B cell (primary cell): ENCODE measurements around the gene B4GALNT4. TPM values are rescaled to one million over a fixed set of nuclear protein-coding genes. Genes with fewer than 3 reads are reported as not detected.

Source experiments
- ATAC-seq: fragments of 200-7000 bp; cut with Tn5 transposase; one replicate; pipeline ENCODE4 v1.10.0; 2021; ENCODE audit warnings: low read depth, mild to moderate bottlenecking, moderate number of reproducible peaks, moderate library complexity
- CTCF ChIA-PET: fragments of 350-600 bp; sonication (Branson Sonifier 250); formaldehyde crosslinking; loops from one replicate; lab custom pipeline; 2021; ENCODE audit warnings: antibody characterized with exemption, inconsistent platforms; lab: Charles Lee
- POLR2A ChIA-PET: fragments of 350-600 bp; sonication (Branson Sonifier 250); formaldehyde crosslinking; loops from one replicate; lab custom pipeline; 2021; ENCODE audit warnings: antibody characterized with exemption; lab: Charles Lee
- DNase-seq: peaks from one replicate; pipeline ENCODE4 v3.0.0; 2013
- H2AFZ ChIP-seq: 2 replicates; pipeline ENCODE4 v1.6.1; 2012; ENCODE audit warnings: mild to moderate bottlenecking, low read depth, low read length; ENCODE audit not compliant: insufficient read depth, poor library complexity, severe bottlenecking
- H3K27ac ChIP-seq, 2 donors: 1 replicate in 1 of 2; 2 replicates in 1 of 2; pipeline ENCODE4 v1.5.1; 2012 to 2013; ENCODE audit warnings: low read length in 2 of 2, mild to moderate bottlenecking in 2 of 2, moderate library complexity in 1 of 2
- H3K27me3 ChIP-seq, 4 experiments: fragments of 200-600 bp in 1 of 4; sonication (generic) in 1 of 4; replicated peaks in 1 of 4; 1 replicate in 2 of 4; 2 replicates in 2 of 4; pipeline versions ENCODE4 v1.6.1 to v1.7.0; 2013 to 2016; ENCODE audit warnings: low read length in 3 of 4, mild to moderate bottlenecking in 2 of 4, mixed read lengths in 1 of 4, moderate library complexity in 1 of 4; ENCODE audit not compliant: insufficient read depth in 4 of 4, control insufficient read depth in 3 of 4; ENCODE audit errors: control extremely low read depth in 1 of 4
- H3K36me3 ChIP-seq, 2 experiments: replicated peaks in 1 of 2; 1 replicate in 1 of 2; 2 replicates in 1 of 2; pipeline versions ENCODE4 v1.6.1 to v1.7.1; 2013; ENCODE audit warnings: low read length in 1 of 2; ENCODE audit not compliant: insufficient read depth in 2 of 2, control insufficient read depth in 1 of 2; ENCODE audit errors: control extremely low read depth in 1 of 2, extremely low read depth in 1 of 2
- H3K4me1 ChIP-seq, 2 donors: fragments of 200-600 bp in 1 of 2; sonication (generic) in 1 of 2; 1 replicate in 1 of 2; 2 replicates in 1 of 2; pipeline versions ENCODE4 v1.5.1 to v1.6.1; 2013 to 2017; ENCODE audit warnings: low read length in 2 of 2; ENCODE audit not compliant: control insufficient read depth in 2 of 2, insufficient read depth in 2 of 2
- H3K4me2 ChIP-seq: replicated peaks from 2 replicates; pipeline ENCODE3; 2012; ENCODE audit warnings: mild to moderate bottlenecking, low read depth, low read length; ENCODE audit not compliant: poor library complexity, severe bottlenecking
- H3K4me3 ChIP-seq, 5 experiments: fragments of 200-600 bp in 1 of 5; sonication (generic) in 1 of 5; 1 replicate in 3 of 5; 2 replicates in 2 of 5; pipeline versions ENCODE4 v1.5.1 to v1.7.0; 2011 to 2016; ENCODE audit warnings: low read length in 4 of 5, mild to moderate bottlenecking in 4 of 5, low read depth in 2 of 5, control low read depth in 1 of 5, moderate library complexity in 1 of 5; ENCODE audit not compliant: insufficient read depth in 1 of 5; ENCODE audit errors: control extremely low read depth in 1 of 5, extremely low read depth in 1 of 5
- H3K79me2 ChIP-seq: fragments of 200-600 bp; sonication (generic); one replicate; pipeline ENCODE4 v1.6.0; 2016; ENCODE audit warnings: low read length; ENCODE audit not compliant: control insufficient read depth, insufficient read depth
- H3K9ac ChIP-seq: fragments of 200-600 bp; sonication (generic); 2 replicates; pipeline ENCODE4 v1.6.1; 2017; ENCODE audit warnings: mild to moderate bottlenecking, low read length, moderate library complexity
- H3K9me3 ChIP-seq, 3 donors: one replicate each; pipeline versions ENCODE4 v1.6.1 to v1.7.1; 2013; ENCODE audit warnings: low read length in 2 of 3; ENCODE audit not compliant: control insufficient read depth in 2 of 3, insufficient read depth in 1 of 3; ENCODE audit errors: control extremely low read depth in 1 of 3
- H4K20me1 ChIP-seq: 2 replicates; pipeline ENCODE4 v1.6.0; 2012; ENCODE audit warnings: mild to moderate bottlenecking, low read length; ENCODE audit not compliant: insufficient read depth, control insufficient read depth, poor library complexity, severe bottlenecking
- H3K27ac Mint-ChIP-seq: one replicate; pipeline ENCODE4 v1.8.0; 2021; ENCODE audit warnings: mixed read lengths
- H3K27me3 Mint-ChIP-seq: one replicate; pipeline ENCODE4 v1.8.0; 2021; ENCODE audit warnings: mixed read lengths
- H3K4me1 Mint-ChIP-seq: one replicate; pipeline ENCODE4 v1.8.0; 2021; ENCODE audit warnings: mixed read lengths
- H3K4me3 Mint-ChIP-seq: one replicate; pipeline ENCODE4 v1.8.0; 2021; ENCODE audit warnings: mixed read lengths
- H3K9me3 Mint-ChIP-seq: one replicate; pipeline ENCODE4 v1.8.0; 2022; ENCODE audit warnings: mixed read lengths; ENCODE audit not compliant: insufficient read depth
- EZH2 ChIP-seq: IDR thresholded peaks from 2 replicates; pipeline ENCODE4 v1.6.1; 2012; ENCODE audit warnings: borderline replicate concordance, low read depth, mild to moderate bottlenecking, moderate library complexity, low read length; ENCODE audit not compliant: insufficient read depth, poor library complexity, severe bottlenecking
- WGBS: methylation state at CpG from one replicate; pipeline ENCODE4 v1.1.5; 2013; ENCODE audit warnings: missing lambda C conversion rate; ENCODE audit not compliant: insufficient coverage; 5-methylcytosine and 5-hydroxymethylcytosine counted together
- intact Hi-C: fragments of 100-400 bp; cut with micrococcal nuclease; formaldehyde crosslinking; loops from one replicate; pipeline ENCODE4 v1.10.0; 2022
- polyA plus RNA-seq: library from polyadenylated mRNA; depleted of rRNA; stranded (reverse); fragments of >200 nt; gene quantifications from 2 replicates; pipeline ENCODE4 v1.2.3, GENCODE V29; 2012
- total RNA-seq, 2 donors: library from RNA; stranded (reverse); fragments of 120-200 nt in 1 of 2; gene quantifications; 1 replicate in 1 of 2; 2 replicates in 1 of 2; pipeline versions ENCODE4 v1.2.3 to v1.2.4, GENCODE V29; 2013 to 2022
- TF ChIP-seq, protein P1 (sequence below): fragments of 200-600 bp; IDR thresholded peaks from one replicate; pipeline ENCODE4 v1.8.0; 2022; ENCODE audit warnings: antibody characterized with exemption, mild to moderate bottlenecking

B4GALNT4 gene
- total and polyA plus RNA-seq, 2 donors (not counting 1 experiment from before 2014, with no cell fraction given), result not detected

DNA sequence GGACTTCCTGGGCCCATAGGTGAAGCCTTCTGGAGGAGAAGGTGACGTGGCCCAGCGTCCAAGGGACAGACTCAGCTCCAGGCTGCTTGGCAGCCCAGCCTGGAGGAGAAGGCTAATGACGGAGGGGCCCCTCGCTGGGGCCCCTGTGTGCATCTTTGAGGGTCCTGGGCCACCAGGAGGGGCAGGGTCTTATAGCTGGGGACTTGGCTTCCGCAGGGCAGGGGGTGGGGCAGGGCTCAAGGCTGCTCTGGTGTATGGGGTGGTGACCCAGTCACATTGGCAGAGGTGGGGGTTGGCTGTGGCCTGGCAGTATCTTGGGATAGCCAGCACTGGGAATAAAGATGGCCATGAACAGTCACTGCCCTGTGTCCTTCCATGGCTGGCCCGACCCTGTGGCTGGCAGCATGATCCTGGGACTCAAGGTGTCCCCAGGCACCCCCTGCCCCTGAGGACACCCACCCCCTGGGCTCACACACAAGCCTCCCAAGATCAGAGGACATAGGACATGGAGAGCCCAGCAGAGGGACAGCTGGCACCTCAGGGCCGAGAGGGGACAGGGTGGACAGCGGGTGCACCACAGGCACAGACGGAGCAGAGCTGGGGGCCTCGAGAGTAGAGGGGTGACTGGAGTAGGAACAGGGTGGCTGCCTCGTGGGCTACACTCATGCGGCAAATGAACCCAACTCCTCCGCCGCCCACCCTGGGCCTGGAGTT, 35.4 kb downstream of the B4GALNT4 start:
- Mint-ChIP-seq H3K4me3 (peak overlapping the region; percentile 23), H3K9me3 (no peaks in the 10 kb centered on the region), H3K27ac (no peak overlapping the region), H3K4me1 (peaks cover 7% of the 10 kb centered on the region), H3K27me3 (no peaks in the 10 kb centered on the region)
- Histone ChIP-seq H3K9me3 (peaks cover 0 to 11% (median 0%) of the 10 kb centered on the region in 3 donors), H3K27ac (no peak overlapping the region), H3K4me1 (peaks cover 7 to 19% of the 10 kb centered on the region in 2 donors), H3K9ac (no peak overlapping the region), H3K36me3 (no peaks in the 10 kb centered on the region), H3K79me2 (no peaks in the 10 kb centered on the region), H3K4me3 (no peak overlapping the region), H2AFZ (no peak overlapping the region), H3K27me3 (peaks cover 0 to 16% (median 0%) of the 10 kb centered on the region in 4 experiments), H4K20me1 (peaks cover 10% of the 10 kb centered on the region), H3K4me2 (no peak overlapping the region)
- intact Hi-C loops, result no loop called here
- DNase-seq (no peak), ATAC-seq (no peak)
- TF ChIP-seq, protein P1, sequence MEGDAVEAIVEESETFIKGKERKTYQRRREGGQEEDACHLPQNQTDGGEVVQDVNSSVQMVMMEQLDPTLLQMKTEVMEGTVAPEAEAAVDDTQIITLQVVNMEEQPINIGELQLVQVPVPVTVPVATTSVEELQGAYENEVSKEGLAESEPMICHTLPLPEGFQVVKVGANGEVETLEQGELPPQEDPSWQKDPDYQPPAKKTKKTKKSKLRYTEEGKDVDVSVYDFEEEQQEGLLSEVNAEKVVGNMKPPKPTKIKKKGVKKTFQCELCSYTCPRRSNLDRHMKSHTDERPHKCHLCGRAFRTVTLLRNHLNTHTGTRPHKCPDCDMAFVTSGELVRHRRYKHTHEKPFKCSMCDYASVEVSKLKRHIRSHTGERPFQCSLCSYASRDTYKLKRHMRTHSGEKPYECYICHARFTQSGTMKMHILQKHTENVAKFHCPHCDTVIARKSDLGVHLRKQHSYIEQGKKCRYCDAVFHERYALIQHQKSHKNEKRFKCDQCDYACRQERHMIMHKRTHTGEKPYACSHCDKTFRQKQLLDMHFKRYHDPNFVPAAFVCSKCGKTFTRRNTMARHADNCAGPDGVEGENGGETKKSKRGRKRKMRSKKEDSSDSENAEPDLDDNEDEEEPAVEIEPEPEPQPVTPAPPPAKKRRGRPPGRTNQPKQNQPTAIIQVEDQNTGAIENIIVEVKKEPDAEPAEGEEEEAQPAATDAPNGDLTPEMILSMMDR, result no peak
- no peak for TF ChIP-seq EZH2
- 96% methylated on average over 10 of the region's 14 CpGs for whole genome bisulfite sequencing
- ChIA-PET POLR2A (no interaction called here), CTCF (interaction anchor here (1.6 to 3.0 kb wide), 2 partner anchors 44 to 45 kb away, joined by 5 to 34 read pairs; partner anchors contain the start of gene PTDSS2)
